Measurements from ENCODE around the gene BAIAP2L2.

DNA sequence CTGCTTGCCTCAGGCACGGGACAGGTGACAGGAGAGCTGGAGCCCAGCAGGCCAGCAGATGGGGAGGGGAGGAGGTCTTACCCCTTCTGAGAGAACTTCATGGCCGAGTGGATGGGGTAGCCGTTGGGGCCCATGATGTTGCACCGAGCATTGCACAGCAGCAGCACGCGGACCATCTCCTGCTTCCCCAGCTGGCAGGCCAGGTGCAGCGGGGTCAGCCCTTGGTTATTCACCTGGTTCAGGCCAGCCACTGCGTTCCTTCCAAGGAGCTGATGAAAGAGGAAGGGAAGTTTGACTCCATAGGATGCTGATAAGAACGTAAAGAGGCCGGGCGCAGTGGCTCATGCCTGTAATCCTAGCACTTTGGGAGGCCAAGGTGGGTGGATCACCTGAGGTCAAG is 29.4 kb upstream of the BAIAP2L2 start:
- TF ChIP-seq, protein P1, sequence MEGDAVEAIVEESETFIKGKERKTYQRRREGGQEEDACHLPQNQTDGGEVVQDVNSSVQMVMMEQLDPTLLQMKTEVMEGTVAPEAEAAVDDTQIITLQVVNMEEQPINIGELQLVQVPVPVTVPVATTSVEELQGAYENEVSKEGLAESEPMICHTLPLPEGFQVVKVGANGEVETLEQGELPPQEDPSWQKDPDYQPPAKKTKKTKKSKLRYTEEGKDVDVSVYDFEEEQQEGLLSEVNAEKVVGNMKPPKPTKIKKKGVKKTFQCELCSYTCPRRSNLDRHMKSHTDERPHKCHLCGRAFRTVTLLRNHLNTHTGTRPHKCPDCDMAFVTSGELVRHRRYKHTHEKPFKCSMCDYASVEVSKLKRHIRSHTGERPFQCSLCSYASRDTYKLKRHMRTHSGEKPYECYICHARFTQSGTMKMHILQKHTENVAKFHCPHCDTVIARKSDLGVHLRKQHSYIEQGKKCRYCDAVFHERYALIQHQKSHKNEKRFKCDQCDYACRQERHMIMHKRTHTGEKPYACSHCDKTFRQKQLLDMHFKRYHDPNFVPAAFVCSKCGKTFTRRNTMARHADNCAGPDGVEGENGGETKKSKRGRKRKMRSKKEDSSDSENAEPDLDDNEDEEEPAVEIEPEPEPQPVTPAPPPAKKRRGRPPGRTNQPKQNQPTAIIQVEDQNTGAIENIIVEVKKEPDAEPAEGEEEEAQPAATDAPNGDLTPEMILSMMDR (IDR thresholded peaks at IDR 0.05), result no peak
- no peak for TF ChIP-seq POLR2A (IDR thresholded peaks at IDR 0.05)
